ENCODE results near the gene ZNF618.

- TF ChIP-seq CTCF (IDR thresholded peaks at IDR 0.05) (no peak), POLR2A (IDR thresholded peaks at IDR 0.05) (no peak)
Observed at GRCh38 chr9:113914517-113914916, 38.4 kb downstream of the ZNF618 start.
